ENCODE data around the gene HPF1.
"Not testable (repeated sequence)": the region's sequence is repeated elsewhere in the genome, so short reads cannot be mapped to it uniquely, and the experiment has no call there.

DNA sequence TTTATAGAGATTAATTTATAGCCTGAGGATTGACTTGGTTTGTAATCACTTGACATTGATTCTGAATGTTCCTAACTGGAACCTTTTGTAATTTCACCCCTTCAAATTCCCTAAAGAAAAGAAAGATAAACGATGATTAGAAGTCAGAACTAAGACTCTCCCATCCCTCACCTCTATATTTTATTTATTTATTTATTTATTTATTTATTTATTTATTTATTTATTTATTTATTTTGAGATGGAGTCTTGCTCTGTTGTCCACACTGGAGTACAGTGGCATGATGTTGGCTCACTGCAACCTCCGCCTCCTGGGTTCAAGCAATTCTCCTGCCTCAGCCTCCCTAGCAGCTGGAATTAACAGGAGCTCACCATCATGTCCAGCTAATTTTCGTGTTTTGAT, 49.0 kb upstream of the HPF1 start:
- TF ChIP-seq POLR2A (IDR thresholded peaks at IDR 0.05): not testable (repeated sequence)
- TF ChIP-seq, protein P1, sequence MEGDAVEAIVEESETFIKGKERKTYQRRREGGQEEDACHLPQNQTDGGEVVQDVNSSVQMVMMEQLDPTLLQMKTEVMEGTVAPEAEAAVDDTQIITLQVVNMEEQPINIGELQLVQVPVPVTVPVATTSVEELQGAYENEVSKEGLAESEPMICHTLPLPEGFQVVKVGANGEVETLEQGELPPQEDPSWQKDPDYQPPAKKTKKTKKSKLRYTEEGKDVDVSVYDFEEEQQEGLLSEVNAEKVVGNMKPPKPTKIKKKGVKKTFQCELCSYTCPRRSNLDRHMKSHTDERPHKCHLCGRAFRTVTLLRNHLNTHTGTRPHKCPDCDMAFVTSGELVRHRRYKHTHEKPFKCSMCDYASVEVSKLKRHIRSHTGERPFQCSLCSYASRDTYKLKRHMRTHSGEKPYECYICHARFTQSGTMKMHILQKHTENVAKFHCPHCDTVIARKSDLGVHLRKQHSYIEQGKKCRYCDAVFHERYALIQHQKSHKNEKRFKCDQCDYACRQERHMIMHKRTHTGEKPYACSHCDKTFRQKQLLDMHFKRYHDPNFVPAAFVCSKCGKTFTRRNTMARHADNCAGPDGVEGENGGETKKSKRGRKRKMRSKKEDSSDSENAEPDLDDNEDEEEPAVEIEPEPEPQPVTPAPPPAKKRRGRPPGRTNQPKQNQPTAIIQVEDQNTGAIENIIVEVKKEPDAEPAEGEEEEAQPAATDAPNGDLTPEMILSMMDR (IDR thresholded peaks at IDR 0.05): not testable (repeated sequence)
